Sigmoid colon (tissue), 7 donors: ENCODE measurements around the gene SSR1. TPM values are rescaled to one million over a fixed set of nuclear protein-coding genes. Genes with fewer than 3 reads are reported as not detected.
A peak's percentile ranks its signal among the peaks of the same experiment; 100 is the strongest.
"Not testable (repeated sequence)": the region's sequence is repeated elsewhere in the genome, so short reads cannot be mapped to it uniquely, and the experiment has no call there.

Experiments used
- DNase-seq: peaks from one replicate; pipeline ENCODE4 v3.0.0-alpha.2; 2019
- H3K27ac ChIP-seq, 4 donors: fragments of 200-600 bp; sonication (generic); one replicate each; pipeline ENCODE4 v1.5.1; 2016 to 2019; ENCODE audit warnings: mild to moderate bottlenecking in 1 of 4
- H3K27me3 ChIP-seq, 3 donors: fragments of 200-600 bp; sonication (generic); one replicate each; pipeline ENCODE4 v1.5.1; 2019; ENCODE audit warnings: mild to moderate bottlenecking in 1 of 3
- H3K36me3 ChIP-seq, 4 donors: fragments of 200-600 bp; sonication (generic); one replicate each; pipeline ENCODE4 v1.5.1; 2016 to 2019
- H3K4me1 ChIP-seq, 4 donors: fragments of 200-600 bp; sonication (generic); one replicate each; pipeline ENCODE4 v1.5.1; 2017 to 2019
- H3K4me3 ChIP-seq, 4 donors: fragments of 200-600 bp; sonication (generic); one replicate each; pipeline ENCODE4 v1.5.1; 2017 to 2019; ENCODE audit warnings: mild to moderate bottlenecking in 2 of 4, moderate library complexity in 1 of 4
- H3K9me3 ChIP-seq, 4 donors: fragments of 200-600 bp in 3 of 4; sonication (generic) in 3 of 4; one replicate each; pipeline versions ENCODE4 v1.5.1 to v1.6.1; 2013 to 2019
- EP300 ChIP-seq, 4 donors: sonication (generic); formaldehyde crosslinking; IDR thresholded peaks; one replicate each; pipeline ENCODE4 v1.6.1; 2017; ENCODE audit warnings: antibody characterized with exemption in 4 of 4
- POLR2A ChIP-seq, 2 donors: fragments of 450-650 bp; IDR thresholded peaks; one replicate each; pipeline ENCODE4 v1.6.1; 2016; ENCODE audit warnings: antibody characterized with exemption in 2 of 2, mild to moderate bottlenecking in 2 of 2, moderate library complexity in 2 of 2
- POLR2AphosphoS5 ChIP-seq, 4 donors: sonication (generic); formaldehyde crosslinking; IDR thresholded peaks; one replicate each; pipeline ENCODE4 v1.6.1; 2017; ENCODE audit warnings: antibody characterized with exemption in 4 of 4
- WGBS, 2 donors: extraction: QIAGEN DNeasy Blood & Tissue Kit; methylation state at CpG; one replicate each; pipeline ENCODE4 v1.1.7; 2013; 5-methylcytosine and 5-hydroxymethylcytosine counted together
- intact Hi-C: fragments of 100-400 bp; cut with DNase I; formaldehyde crosslinking; loops from one replicate; pipeline ENCODE4 v1.15.1; 2023
- polyA plus RNA-seq, 3 donors: library from polyadenylated mRNA; stranded (reverse); fragments of 200-250 nt; gene quantifications; one replicate each; pipeline ENCODE4 v1.2.3, GENCODE V29; 2013
- total RNA-seq, 4 donors: library from RNA; depleted of rRNA; stranded (reverse); fragments of >200 nt; gene quantifications; one replicate each; pipeline ENCODE4 v1.1.0, GENCODE V29; 2016
- TF ChIP-seq, protein P1 (sequence below), 4 experiments: fragments of 450-650 bp in 3 of 4; fragments of 200-600 bp in 1 of 4; IDR thresholded peaks; one replicate each; pipeline ENCODE4 v1.5.1; 2016 to 2019; ENCODE audit warnings: antibody characterized with exemption in 4 of 4, mild to moderate bottlenecking in 3 of 4, moderate library complexity in 2 of 4
- donor health status: healthy with polysubstance abuse.
- donor health status: Bipolar disorder and iron deficiency.
- donor health status: healthy.

The SSR1 gene
- total RNA-seq = 10 to 100 TPM; 24.1 to 53.9 (median 33.3) TPM
- 10 to 100 TPM; 10.8 to 55.1 (median 24.3) TPM for polyA plus RNA-seq

DNA sequence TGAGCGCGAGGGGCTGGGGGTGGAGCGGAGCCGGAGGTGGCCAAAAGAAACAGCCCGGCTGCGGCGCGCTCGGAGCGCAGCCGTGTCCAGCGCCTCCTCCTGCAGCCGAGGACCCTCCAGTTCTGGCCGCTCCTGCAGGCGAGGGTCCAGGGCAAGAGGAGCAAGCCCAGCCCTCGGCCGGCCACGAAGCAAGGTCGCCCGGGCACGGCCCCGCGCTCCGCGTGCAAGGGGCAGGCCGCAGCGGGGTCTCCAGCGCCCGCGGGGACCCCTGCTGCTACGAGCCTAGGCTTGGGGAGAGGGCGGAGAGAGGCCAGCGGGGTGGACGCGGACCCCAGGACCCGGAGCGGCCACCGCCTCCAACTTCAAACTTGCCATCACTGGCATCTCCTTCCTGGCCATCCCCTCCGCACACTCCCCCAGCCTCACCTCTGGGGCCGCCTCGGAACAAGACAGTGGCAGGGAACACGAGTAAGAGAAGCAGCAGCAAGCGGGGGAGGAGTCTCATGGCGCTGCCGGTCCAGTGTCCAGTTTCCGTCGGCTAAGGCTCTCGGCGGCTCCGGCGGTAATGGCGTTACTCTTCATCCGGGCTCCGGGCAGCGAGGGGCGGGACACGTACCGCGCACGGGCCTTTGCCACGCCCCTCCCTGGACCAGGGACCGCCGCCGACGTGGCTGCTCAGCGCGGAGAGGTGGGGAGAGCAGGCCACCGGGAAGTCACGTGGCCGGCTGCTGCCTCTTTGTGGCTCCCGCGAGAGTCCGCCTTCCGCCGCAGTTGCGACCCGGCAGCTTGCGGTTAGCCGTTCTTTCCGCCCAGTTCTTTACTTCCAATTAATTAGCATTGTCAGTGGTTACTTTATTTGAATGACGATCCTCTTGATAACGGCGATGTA is at the start of gene SSR1:
TSS of gene SSR1 (minus strand) at position 584 of the 889 bp plus-strand sequence. CDS start at position 505, 79 bp downstream.
- WGBS, 2 donors = 0% methylated on average over 83 of the region's 83 CpGs
- Histone ChIP-seq H3K9me3 (no peaks in the 10 kb centered on the region), H3K36me3 (peaks cover 0 to 19% (median 8%) of the 10 kb centered on the region in 4 donors), H3K4me3 (peak within 1 kb of the TSS; percentile 61 to 94 (median 76)), H3K4me1 (peaks cover 0 to 26% (median 20%) of the 10 kb centered on the region in 4 donors), H3K27me3 (no peaks in the 10 kb centered on the region), H3K27ac (peak within 1 kb of the TSS; percentile 89 to 95 (median 92))
- DNase-seq = peak; percentile 99
- intact Hi-C loops = loop anchor here (2.0 kb wide), 1 partner anchor 76 kb away; the partner anchor contains the start of genes CAGE1 and RIOK1
- TF ChIP-seq, protein P1, sequence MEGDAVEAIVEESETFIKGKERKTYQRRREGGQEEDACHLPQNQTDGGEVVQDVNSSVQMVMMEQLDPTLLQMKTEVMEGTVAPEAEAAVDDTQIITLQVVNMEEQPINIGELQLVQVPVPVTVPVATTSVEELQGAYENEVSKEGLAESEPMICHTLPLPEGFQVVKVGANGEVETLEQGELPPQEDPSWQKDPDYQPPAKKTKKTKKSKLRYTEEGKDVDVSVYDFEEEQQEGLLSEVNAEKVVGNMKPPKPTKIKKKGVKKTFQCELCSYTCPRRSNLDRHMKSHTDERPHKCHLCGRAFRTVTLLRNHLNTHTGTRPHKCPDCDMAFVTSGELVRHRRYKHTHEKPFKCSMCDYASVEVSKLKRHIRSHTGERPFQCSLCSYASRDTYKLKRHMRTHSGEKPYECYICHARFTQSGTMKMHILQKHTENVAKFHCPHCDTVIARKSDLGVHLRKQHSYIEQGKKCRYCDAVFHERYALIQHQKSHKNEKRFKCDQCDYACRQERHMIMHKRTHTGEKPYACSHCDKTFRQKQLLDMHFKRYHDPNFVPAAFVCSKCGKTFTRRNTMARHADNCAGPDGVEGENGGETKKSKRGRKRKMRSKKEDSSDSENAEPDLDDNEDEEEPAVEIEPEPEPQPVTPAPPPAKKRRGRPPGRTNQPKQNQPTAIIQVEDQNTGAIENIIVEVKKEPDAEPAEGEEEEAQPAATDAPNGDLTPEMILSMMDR (IDR thresholded peaks at IDR 0.05) = no peak
- peak in 1 of 4 donors; percentile 83 for TF ChIP-seq EP300 (IDR thresholded peaks at IDR 0.05)
- peak; percentile 20 to 77 for TF ChIP-seq POLR2A (IDR thresholded peaks at IDR 0.05)
- peak; percentile 85 to 92 (median 88) for TF ChIP-seq POLR2AphosphoS5 (IDR thresholded peaks at IDR 0.05)

DNA sequence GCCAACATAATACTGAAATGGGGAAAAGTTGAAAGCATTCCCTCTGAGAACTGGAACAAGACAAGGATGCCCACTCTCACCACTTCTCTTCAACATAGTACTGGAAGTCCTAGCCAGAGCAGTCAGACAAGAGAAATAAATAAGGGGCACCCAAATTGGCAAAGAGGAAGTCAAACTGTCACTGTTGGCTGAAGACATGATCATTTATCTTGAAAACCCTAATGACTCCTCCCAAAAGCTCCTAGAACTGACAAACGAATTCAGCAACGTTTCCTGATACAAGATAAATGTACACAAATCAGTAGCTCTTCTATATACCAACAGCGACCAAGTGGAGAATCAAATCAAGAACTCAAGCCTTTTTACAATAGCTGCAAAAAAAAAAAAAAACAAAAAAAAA is 38.9 kb upstream of the SSR1 start:
- H3K36me3 ChIP-seq, H3K4me1 ChIP-seq, DNase-seq, intact Hi-C loops, H3K27me3 ChIP-seq, H3K9me3 ChIP-seq, H3K27ac ChIP-seq, H3K4me3 ChIP-seq: not testable (repeated sequence)
- WGBS, 2 donors = 73 to 77% methylated on average over 3 of the region's 3 CpGs

DNA sequence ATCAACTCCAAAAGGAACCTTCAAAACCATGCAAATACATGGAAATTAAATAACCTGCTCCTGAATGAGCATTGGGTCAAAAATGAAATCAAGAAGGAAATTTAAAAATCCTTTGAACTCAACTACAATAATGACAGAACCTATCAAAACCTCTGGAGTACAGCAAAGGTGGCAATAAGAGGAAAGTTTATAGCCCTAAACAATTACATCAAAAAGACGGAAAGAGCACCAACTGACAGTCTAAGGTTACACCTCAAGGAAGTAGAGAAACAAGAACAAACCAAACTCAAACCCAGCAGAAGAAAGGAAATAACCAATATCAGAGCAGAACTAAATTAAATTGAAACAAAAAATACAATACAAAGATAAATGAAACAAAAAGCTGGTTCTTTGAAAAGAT is 37.6 kb upstream of the SSR1 start:
- intact Hi-C loops, H3K9me3 ChIP-seq, H3K27me3 ChIP-seq, H3K4me1 ChIP-seq, H3K4me3 ChIP-seq, H3K36me3 ChIP-seq, H3K27ac ChIP-seq, DNase-seq: not testable (repeated sequence)
- 5 to 61% methylated on average over 1 of the region's 1 CpG for WGBS, 2 donors

DNA sequence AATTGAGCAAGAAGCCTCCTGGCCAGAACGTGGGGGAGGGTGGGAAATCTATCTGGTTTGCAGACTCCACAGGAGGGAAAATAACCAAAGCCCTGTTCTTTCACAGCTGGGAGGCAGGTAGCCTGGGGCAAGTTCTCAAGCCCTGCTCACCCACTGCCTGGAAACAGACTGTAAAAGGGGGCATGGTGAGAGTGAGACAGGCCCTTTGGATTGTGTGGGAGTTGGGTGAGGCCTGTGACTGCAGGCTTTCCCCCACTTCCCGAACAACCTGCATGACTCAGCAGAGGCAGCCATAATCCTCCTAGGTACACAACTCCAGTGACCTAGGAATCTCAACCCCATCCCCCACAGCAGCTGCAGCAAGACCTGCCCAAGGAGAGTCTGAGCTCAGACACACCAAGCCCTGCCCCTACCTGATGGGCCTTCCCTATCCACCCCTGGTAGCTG is 34.6 kb upstream of the SSR1 start:
- intact Hi-C loops, H3K9me3 ChIP-seq, H3K27ac ChIP-seq, H3K4me1 ChIP-seq, H3K4me3 ChIP-seq, H3K27me3 ChIP-seq, H3K36me3 ChIP-seq, DNase-seq: not testable (repeated sequence)
- 29 to 78% methylated on average over 2 of the region's 2 CpGs for WGBS, 2 donors

DNA sequence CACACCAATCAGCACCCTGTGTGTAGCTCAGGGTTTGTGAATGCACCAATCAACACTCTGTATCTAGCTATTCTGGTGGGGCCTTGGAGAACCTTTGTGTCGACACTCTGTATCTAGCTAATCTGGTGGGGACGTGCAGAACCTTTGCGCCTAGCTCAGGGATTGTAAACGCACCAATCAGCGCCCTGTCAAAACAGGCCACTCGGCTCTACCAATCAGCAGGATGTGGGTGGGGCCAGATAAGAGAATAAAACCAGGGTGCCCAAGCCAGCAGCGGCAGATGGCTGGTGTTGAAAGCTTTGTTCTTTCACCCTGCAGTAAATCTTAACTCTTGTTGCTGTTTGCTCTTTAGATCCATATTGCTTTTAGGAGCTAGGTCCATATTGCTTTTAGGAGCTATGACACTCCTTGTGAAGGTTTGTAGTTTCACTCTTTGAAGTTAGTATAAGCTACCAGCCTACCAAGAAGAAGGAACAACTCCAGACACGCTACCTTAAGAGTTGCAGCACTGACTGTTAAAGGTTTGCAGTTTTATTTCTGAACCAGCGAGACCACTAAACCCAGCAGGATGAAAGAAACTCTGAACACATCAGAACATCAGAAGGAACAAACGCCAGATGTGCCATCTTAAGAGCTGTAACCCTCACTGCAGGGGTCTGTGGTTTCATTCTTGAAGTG is 31.9 kb upstream of the SSR1 start:
- H3K4me1 ChIP-seq, H3K27me3 ChIP-seq, H3K36me3 ChIP-seq, H3K4me3 ChIP-seq, H3K27ac ChIP-seq, intact Hi-C loops, DNase-seq, H3K9me3 ChIP-seq: not testable (repeated sequence)
- WGBS, 2 donors = 73 to 76% methylated on average over 10 of the region's 10 CpGs

DNA sequence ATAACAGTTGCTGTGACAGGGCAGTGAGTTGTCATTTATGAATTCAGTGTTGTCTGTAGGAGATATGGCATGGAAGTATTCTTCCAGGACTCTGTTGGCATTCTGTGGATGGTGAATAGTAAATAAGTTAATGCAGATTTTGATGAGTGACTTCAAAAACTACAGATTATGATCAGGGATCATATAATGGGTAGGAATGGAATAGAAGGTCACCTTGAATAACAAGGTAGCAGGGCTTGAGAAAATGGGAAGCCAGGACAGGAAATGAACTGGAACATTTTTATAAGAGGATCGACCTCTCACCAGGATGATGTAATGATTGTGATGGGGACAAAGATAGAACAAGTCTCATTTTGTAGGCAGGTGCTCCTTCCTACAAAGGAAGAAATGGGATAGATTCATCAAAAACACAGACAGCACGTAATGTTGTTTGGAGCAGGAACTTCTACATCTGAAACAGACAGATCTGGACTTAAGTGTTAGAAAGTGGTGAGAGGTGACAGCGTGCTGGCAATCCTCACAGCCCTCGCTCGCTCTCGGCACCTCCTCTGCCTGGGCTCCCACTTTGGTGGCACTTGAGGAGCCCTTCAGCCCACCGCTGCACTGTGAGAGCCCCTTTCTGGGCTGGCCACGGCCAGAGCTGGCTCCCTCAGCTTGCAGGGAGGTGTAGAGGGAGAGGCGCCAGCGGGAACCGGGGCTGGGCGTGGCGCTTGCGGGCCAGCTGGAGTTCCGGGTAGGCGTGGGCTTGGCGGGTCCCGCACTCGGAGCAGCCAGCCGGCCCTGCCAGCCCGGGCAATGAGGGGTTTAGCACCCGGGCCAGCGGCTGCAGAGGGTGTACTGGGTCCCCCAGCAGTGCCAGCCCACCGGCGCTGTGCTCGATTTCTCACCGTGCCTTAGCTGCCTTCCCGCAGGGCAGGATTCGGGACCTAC is 30.8 kb upstream of the SSR1 start:
- WGBS, 2 donors = 88% methylated on average over 29 of the region's 29 CpGs
- intact Hi-C loops = no loop called here
- Histone ChIP-seq H3K27me3 (no peaks in the 10 kb centered on the region), H3K4me3 (no peak overlapping the region), H3K27ac (no peak overlapping the region), H3K36me3 (no peaks in the 10 kb centered on the region), H3K9me3 (no peaks in the 10 kb centered on the region), H3K4me1 (no peaks in the 10 kb centered on the region)
- no peak for DNase-seq
- TF ChIP-seq, protein P1 (IDR thresholded peaks at IDR 0.05) = no peak
- TF ChIP-seq POLR2A (IDR thresholded peaks at IDR 0.05) (no peak), EP300 (IDR thresholded peaks at IDR 0.05) (no peak), POLR2AphosphoS5 (IDR thresholded peaks at IDR 0.05) (no peak)
